IPS-18a (cell line): ENCODE results near the gene TOMM7.
"Not testable (repeated sequence)": the region's sequence is repeated elsewhere in the genome, so short reads cannot be mapped to it uniquely, and the experiment has no call there.

Experiments
- H3K27ac ChIP-seq: one replicate; pipeline ENCODE4 v1.5.1; 2013; ENCODE audit warnings: low read length
- H3K27me3 ChIP-seq: one replicate; pipeline ENCODE4 v1.6.1; 2013; ENCODE audit warnings: mild to moderate bottlenecking, low read length; ENCODE audit not compliant: control insufficient read depth, insufficient read depth
- H3K36me3 ChIP-seq: one replicate; pipeline ENCODE4 v1.6.1; 2013; ENCODE audit warnings: low read depth, low read length; ENCODE audit not compliant: control insufficient read depth
- H3K4me1 ChIP-seq: one replicate; pipeline ENCODE4 v1.6.1; 2013; ENCODE audit warnings: low read depth, low read length; ENCODE audit not compliant: control insufficient read depth
- H3K4me3 ChIP-seq: one replicate; pipeline ENCODE4 v1.5.1; 2013; ENCODE audit warnings: low read length
- H3K9ac ChIP-seq: one replicate; pipeline ENCODE4 v1.6.1; 2013; ENCODE audit warnings: mild to moderate bottlenecking, low read length, moderate library complexity
- H3K9me3 ChIP-seq: one replicate; pipeline ENCODE4 v1.6.1; 2013; ENCODE audit warnings: low read depth, low read length; ENCODE audit not compliant: control insufficient read depth

TOMM7 gene

DNA sequence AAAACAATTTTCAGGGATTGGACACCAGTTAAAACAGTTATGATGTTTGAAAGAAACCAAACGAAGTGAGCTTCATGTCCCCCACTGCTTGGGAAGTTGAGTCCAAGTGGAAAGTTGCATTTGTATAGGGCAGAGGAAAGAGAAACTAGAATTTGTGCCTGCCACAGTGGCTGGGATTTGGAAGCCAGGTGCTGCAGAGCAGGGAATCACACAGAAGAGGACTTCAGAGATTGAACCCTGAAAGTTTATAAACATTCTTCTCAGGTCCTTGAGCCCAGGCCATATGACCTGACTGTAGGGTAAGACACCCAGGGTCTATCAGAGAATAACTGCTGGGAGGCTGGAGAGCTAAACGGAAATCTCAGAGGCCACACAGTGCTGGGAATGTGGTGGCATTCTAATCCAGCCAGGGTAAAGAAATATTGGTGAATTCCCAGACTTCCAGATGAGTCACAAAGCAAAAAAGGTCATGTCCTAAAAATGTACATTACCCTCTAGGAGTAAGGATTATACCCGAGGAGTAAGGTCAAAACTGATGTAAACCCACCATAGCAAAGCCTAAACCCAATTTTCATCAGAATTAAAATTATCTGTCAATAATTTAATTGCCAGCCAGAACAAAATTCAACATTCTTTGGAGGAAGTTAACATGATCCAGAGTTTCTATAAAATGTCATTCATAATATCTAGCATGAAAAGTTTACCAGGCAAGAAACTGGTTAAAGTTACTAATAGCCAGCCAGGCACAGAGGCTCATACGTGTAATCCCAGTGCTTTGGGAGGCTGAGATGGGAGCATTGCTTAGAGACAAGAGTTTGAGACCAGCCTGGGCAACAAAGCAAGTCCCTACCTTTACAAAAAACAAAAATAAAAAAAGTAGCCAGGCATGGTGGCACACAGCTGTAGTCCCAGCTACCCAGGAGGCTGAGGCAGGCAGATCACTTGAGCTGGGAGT lies 31.2 kb downstream of the TOMM7 start:
- Histone ChIP-seq H3K36me3 (no peaks in the 10 kb centered on the region), H3K9ac (no peak overlapping the region), H3K4me1 (no peaks in the 10 kb centered on the region), H3K4me3 (no peak overlapping the region), H3K27me3 (no peaks in the 10 kb centered on the region), H3K9me3 (no peaks in the 10 kb centered on the region), H3K27ac (no peak overlapping the region)

DNA sequence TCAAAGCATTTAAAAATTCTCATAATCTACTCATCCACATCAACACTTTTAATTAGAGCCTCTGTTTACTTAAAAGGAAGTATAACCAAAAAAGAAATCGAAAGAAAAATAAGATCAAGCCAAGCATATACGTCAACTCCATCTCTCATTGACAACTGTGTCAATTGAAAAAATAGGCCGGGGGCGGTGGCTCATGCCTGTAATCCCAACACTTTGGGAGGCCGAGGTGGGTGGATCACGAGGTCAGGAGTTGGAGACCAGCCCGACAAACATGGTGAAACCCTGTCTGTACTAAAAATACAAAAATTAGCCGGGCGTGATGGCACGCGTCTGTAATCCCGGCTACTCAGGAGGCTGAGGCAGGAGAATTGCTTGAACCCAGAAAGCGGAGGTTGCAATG lies 32.0 kb downstream of the TOMM7 start:
- not testable (repeated sequence) for H3K9me3 ChIP-seq, H3K27ac ChIP-seq, H3K36me3 ChIP-seq, H3K27me3 ChIP-seq, H3K4me3 ChIP-seq, H3K4me1 ChIP-seq, H3K9ac ChIP-seq

DNA sequence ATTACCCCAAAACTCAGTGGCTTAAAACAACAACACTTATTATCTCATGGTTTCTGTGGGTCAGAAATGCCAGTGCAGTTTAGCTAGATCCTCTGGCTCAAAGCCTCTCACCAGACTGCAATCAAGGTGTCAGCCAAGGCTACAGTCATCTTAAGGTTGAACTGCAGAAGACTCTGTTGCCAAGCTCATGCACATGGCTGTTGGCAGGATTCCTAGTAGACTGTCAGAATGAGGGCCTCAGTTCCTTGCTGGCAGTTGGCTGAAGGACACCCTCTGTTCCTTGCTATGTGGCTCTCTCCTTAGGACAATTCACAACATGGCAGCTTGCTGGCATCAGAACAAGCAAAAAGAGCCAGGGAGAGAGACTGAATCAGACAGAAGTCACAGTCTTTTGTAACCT lies 34.7 kb downstream of the TOMM7 start:
- no peak overlapping the region for H3K9ac ChIP-seq
- H3K4me1 ChIP-seq = no peaks in the 10 kb centered on the region
- no peaks in the 10 kb centered on the region for H3K27me3 ChIP-seq
- H3K9me3 ChIP-seq = no peaks in the 10 kb centered on the region
- no peak overlapping the region for H3K27ac ChIP-seq
- H3K36me3 ChIP-seq = no peaks in the 10 kb centered on the region
- H3K4me3 ChIP-seq = no peak overlapping the region

DNA sequence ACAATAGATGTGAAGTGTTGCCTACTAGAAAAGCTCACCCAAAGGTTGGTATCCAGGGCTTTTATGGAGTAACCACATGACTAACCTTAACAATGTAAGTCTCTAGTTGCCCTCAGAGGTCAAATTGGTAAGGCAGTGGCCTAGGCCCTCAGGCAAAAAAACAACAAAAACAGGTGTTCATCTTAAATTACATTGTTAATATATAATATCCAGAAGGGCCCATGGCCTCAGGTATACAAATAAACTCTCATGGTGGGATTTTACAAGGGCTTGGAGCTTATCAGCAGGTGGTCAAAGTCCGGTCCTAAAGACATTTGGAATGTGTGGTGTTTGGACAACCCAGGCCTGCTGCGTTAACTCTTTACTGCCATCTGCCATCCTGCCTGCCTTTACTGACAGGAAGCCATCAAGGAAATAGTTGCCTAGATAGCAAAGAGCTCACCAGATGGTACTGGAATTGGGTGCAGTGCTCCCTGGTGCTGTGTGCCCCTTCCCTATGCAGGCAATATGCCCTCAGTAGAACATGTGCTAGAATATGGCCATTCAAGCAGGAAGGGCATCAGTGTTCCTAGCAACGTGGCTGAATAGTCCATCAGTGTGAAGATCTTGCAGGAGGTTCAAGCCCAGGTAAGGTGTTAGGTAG lies 36.2 kb downstream of the TOMM7 start:
- no peaks in the 10 kb centered on the region for H3K9me3 ChIP-seq
- H3K9ac ChIP-seq = no peak overlapping the region
- H3K4me3 ChIP-seq = no peak overlapping the region
- H3K4me1 ChIP-seq = no peaks in the 10 kb centered on the region
- no peaks in the 10 kb centered on the region for H3K36me3 ChIP-seq
- no peaks in the 10 kb centered on the region for H3K27me3 ChIP-seq
- H3K27ac ChIP-seq = no peak overlapping the region

DNA sequence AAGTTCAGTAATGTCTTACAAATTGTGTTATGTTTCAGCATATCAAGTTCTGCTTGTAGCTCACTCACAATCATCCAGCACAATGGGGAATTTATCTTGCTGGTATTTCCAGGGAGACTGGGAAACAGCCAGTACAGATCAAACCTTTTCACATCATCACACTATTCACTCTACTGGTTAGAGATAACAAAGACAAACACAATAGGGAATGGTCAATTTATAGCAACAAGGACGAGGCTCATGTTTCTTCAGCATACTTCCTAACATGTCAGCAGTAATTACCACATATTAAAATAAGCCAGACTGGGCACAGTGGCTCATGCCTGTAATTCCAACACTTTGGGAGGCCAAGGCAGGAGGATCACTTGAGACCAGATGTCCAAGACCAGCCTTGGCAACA lies 38.3 kb downstream of the TOMM7 start:
- no peak overlapping the region for H3K27ac ChIP-seq
- H3K9me3 ChIP-seq = no peaks in the 10 kb centered on the region
- H3K27me3 ChIP-seq = no peaks in the 10 kb centered on the region
- no peak overlapping the region for H3K4me3 ChIP-seq
- no peaks in the 10 kb centered on the region for H3K36me3 ChIP-seq
- no peak overlapping the region for H3K9ac ChIP-seq
- no peaks in the 10 kb centered on the region for H3K4me1 ChIP-seq

DNA sequence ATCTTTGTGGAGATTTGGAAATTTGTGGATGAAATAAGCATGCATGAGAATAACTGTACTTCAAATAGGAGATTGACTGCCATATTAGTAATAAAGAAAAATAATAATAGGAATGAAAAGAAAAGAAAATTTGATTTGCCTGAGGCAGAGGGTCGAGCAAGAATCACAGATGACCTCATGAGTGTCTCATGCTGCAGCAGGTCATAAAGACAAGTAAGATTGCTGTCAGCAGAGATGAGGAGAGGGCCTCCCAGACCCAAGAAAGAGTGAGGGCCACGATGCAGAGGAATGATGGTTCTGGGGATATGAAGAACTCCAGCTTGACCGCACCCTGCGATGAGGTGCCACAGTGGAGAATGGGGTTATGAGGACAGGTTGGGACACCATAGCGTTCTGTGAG lies 39.2 kb downstream of the TOMM7 start:
- Histone ChIP-seq H3K27ac (no peak overlapping the region), H3K36me3 (no peaks in the 10 kb centered on the region), H3K4me1 (no peaks in the 10 kb centered on the region), H3K27me3 (no peaks in the 10 kb centered on the region), H3K9ac (no peak overlapping the region), H3K4me3 (no peak overlapping the region), H3K9me3 (no peaks in the 10 kb centered on the region)

DNA sequence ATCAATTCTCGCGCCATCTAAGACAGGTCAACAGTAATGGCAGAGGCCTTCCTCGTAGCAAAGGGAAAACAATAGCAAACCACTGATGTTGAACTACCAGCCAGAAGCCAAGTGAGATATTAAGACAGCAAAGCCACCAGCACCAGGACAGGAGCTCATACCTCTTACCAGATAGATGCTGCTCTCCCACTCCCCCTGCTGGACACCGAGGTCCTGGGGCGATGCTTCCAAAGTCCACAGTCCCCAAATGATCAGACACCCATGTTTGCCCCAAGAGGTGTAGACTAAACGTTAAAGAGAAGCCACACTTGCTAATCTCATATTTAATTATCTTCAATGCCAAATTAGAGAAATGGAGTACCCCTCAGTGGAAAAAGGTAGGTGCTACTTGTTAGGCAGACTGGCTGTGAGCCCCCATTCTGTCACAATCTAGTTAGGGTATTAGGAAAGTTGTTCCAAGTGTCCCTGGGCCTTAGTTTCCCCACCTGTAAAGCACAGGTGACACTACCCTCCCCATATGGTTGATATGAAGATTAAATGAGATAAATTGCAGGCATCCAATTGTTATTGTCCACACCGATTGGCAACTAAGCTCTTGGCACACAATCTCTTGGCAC lies 39.9 kb downstream of the TOMM7 start:
- Histone ChIP-seq H3K36me3 (no peaks in the 10 kb centered on the region), H3K27ac (no peak overlapping the region), H3K9ac (no peak overlapping the region), H3K4me1 (no peaks in the 10 kb centered on the region), H3K27me3 (no peaks in the 10 kb centered on the region), H3K4me3 (no peak overlapping the region), H3K9me3 (no peaks in the 10 kb centered on the region)

DNA sequence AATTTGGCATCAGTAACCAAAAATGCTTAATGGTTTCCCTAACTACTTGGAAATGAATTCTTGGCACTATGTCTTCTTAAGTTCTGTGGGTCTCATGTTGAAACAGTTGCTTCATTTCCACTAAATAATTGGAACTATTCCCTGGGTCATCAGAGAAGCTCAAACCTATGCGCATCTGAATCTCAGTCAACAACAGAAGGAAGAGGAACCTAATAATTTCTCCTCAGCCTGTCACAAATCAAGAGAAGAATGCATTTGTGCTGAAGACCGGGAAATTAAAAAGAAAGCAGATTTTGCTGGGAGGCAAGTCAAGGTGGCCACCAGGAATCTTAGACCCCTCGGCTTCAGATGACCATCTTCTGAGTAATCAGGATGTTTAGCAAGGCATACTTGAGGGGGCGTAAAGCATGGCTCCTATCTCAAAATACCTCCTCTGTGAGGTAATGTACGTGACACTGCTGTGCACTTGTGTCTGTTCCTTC lies 41.4 kb downstream of the TOMM7 start:
- Histone ChIP-seq H3K9ac (no peak overlapping the region), H3K9me3 (no peaks in the 10 kb centered on the region), H3K4me3 (no peak overlapping the region), H3K27me3 (no peaks in the 10 kb centered on the region), H3K27ac (no peak overlapping the region), H3K36me3 (no peaks in the 10 kb centered on the region), H3K4me1 (no peaks in the 10 kb centered on the region)

DNA sequence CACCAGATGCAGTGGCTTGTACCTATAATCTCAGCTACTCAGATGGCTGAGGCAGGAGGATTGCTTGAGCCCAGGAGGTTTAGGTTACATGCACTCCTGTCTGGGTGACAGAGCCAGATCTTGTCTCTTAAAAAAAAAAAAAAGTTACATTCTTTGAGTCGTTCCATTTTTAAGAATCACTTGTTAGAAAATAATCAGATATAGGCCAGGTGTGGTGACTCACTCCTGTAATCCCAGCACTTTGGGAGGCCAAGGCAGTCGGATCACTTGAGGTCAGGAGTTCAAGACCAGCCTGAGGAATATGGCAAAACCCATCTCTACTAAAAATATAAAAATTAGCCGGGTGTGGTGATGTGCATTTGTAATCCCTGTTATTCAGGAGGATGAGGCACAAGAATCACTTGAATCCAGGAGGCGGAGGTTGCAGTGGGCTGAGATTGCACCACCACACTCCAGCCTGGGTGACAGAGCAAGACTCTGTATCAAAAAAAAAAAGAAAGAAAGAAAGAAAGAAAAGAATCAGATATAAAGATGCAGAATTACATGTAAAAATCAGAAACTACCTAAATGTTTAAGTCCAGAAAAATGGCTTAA lies 42.8 kb downstream of the TOMM7 start:
- not testable (repeated sequence) for H3K9me3 ChIP-seq, H3K27ac ChIP-seq, H3K4me3 ChIP-seq

DNA sequence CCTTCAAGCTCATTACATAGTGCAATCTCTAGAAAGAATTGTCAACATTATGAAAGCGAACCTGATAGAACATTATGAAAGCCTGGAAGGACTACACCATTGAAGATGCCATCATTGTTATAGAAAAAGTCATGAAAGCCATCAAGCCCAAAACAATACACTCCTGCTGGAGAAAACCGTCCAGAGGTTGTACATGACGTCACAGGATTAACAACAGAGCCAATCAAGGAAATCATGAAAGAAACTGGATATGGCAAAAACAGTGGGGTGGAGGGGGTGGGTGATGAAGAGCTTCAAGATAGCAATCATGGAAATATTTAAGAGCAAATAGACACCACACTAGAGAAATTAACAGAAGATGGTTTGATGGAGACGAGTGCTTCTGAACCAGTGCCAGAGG lies 45.7 kb downstream of the TOMM7 start:
- Histone ChIP-seq H3K4me1 (no peaks in the 10 kb centered on the region), H3K9ac (no peak overlapping the region), H3K4me3 (no peak overlapping the region), H3K27me3 (no peaks in the 10 kb centered on the region), H3K9me3 (no peaks in the 10 kb centered on the region), H3K36me3 (no peaks in the 10 kb centered on the region), H3K27ac (no peak overlapping the region)

More for the DNA sequence above, 42.8 kb downstream of the TOMM7 start:
- not testable (repeated sequence) for H3K9ac ChIP-seq, H3K36me3 ChIP-seq, H3K4me1 ChIP-seq, H3K27me3 ChIP-seq

DNA sequence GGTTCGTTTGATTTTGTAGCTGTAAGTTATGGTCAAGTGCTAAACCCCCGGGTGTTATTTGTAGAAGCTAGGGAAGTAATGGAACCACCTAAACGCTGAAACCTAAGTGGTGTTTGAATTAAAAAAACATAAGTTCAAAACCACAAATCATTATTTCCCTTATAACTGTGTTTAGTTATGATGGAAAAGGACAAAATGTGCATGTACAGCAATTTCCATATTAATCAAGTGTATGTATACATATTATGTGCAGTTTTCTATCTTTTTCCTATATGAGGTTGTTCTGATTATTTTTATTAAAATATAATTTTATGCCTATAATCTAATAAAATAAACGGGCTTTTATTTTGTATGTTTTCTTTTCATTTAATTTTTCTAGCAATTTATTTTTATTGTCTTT lies 49.8 kb downstream of the TOMM7 start:
- Histone ChIP-seq H3K4me3 (no peak overlapping the region), H3K9me3 (no peaks in the 10 kb centered on the region), H3K27me3 (no peaks in the 10 kb centered on the region), H3K4me1 (no peaks in the 10 kb centered on the region), H3K36me3 (no peaks in the 10 kb centered on the region), H3K27ac (no peak overlapping the region), H3K9ac (no peak overlapping the region)
